HepG2 (cell line): Measurements from ENCODE around the gene PC. TPM values are rescaled to one million over a fixed set of nuclear protein-coding genes. Genes with fewer than 3 reads are reported as not detected.

ENCODE experiments used
- DNMT1 ChIP-seq: sonication (generic); formaldehyde crosslinking; IDR thresholded peaks from 2 replicates; pipeline ENCODE4 v1.5.1; 2020; ENCODE audit warnings: mild to moderate bottlenecking, missing genetic modification reagents
- GATAD2A ChIP-seq: IDR thresholded peaks from 2 replicates; pipeline ENCODE4 v1.6.1; 2016
- HOXD1 ChIP-seq: sonication (generic); formaldehyde crosslinking; IDR thresholded peaks from 2 replicates; pipeline ENCODE4 v1.5.0; 2020; ENCODE audit warnings: missing genetic modification reagents
- NKX3-1 ChIP-seq: sonication (generic); formaldehyde crosslinking; IDR thresholded peaks from 2 replicates; pipeline ENCODE4 v1.5.0; 2020; ENCODE audit warnings: missing genetic modification reagents
- POLR2AphosphoS2 ChIP-seq: IDR thresholded peaks from 2 replicates; pipeline ENCODE4 v1.6.1; 2011; ENCODE audit warnings: low read depth, low read length, improper control_type of control experiment
- PPARG ChIP-seq: conservative IDR thresholded peaks from 2 replicates; pipeline ENCODE4 v1.6.1; 2016; ENCODE audit warnings: missing biosample characterization, missing genetic modification reagents
- SMC3 ChIP-seq: IDR thresholded peaks from 2 replicates; pipeline ENCODE4 v1.6.1; 2011; ENCODE audit warnings: low read length, improper control_type of control experiment
- SP5 ChIP-seq: IDR thresholded peaks from 2 replicates; pipeline ENCODE4 v1.6.1; 2016; ENCODE audit warnings: low read depth, borderline replicate concordance
- SRSF4 ChIP-seq: fragments of 200-400 bp; formaldehyde crosslinking; IDR thresholded peaks from one replicate; pipeline ENCODE4 v1.6.1; 2018; ENCODE audit warnings: mild to moderate bottlenecking, low read depth, low read length, moderate library complexity; ENCODE audit not compliant: poor library complexity, severe bottlenecking
- TBX2 ChIP-seq: sonication (generic); formaldehyde crosslinking; IDR thresholded peaks from 2 replicates; pipeline ENCODE4 v1.5.0; 2020; ENCODE audit warnings: missing genetic modification reagents, mild to moderate bottlenecking, borderline replicate concordance
- ZNF790 ChIP-seq: sonication (generic); formaldehyde crosslinking; IDR thresholded peaks from 2 replicates; pipeline ENCODE4 v1.8.0; 2022; ENCODE audit warnings: missing genetic modification reagents, mild to moderate bottlenecking, borderline replicate concordance
- polyA plus RNA-seq, 8 experiments: library from polyadenylated mRNA; depleted of rRNA in 3 of 8; stranded (reverse) in 7 of 8; unstranded in 1 of 8; fragments of >200 nt; fragmentation: Illumina TruSeq in 4 of 8; extraction: Trizol in 4 of 8; gene quantifications; 2 replicates each; pipeline versions ENCODE4 v1.2.1 to v1.2.3, GENCODE V29; 2011 to 2016; ENCODE audit warnings: low read depth in 4 of 8, missing spikeins in 1 of 8, mixed read lengths in 1 of 8; ENCODE audit not compliant: insufficient read depth in 1 of 8
- total RNA-seq, 5 experiments: library from RNA; depleted of rRNA; stranded (reverse); fragments of >200 nt; fragmentation: Illumina TruSeq; extraction: Trizol; gene quantifications; 2 replicates each; pipeline ENCODE4 v1.2.3, GENCODE V29; 2016; ENCODE audit warnings: low read depth in 1 of 5
- TF ChIP-seq, protein P1 (sequence below): sonication (generic); formaldehyde crosslinking; IDR thresholded peaks from 2 replicates; pipeline ENCODE4 v1.9.0; 2022; ENCODE audit warnings: missing genetic modification reagents, mild to moderate bottlenecking, borderline replicate concordance
- TF ChIP-seq, protein P2 (sequence below): sonication (generic); formaldehyde crosslinking; IDR thresholded peaks from 2 replicates; pipeline ENCODE4 v1.8.0; 2022; ENCODE audit warnings: missing genetic modification reagents, mild to moderate bottlenecking, inconsistent platforms, borderline replicate concordance
- TF ChIP-seq, protein P3 (sequence below): sonication (generic); formaldehyde crosslinking; conservative IDR thresholded peaks from 2 replicates; pipeline ENCODE4 v1.4.0; 2020; ENCODE audit warnings: missing genetic modification reagents
- TF ChIP-seq, protein P4 (sequence below): fragments of 450-650 bp; IDR thresholded peaks from 2 replicates; pipeline ENCODE4 v1.6.1; 2016
- TF ChIP-seq, protein P5 (sequence below): IDR thresholded peaks from 2 replicates; pipeline ENCODE4 v1.6.1; 2016; ENCODE audit warnings: missing compliant biosample characterization, missing genetic modification reagents, borderline replicate concordance
- TF ChIP-seq, protein P6 (sequence below): fragments of 450-650 bp; IDR thresholded peaks from 2 replicates; pipeline ENCODE4 v1.6.1; 2017
- TF ChIP-seq, protein P7 (sequence below): sonication (generic); formaldehyde crosslinking; IDR thresholded peaks from 2 replicates; pipeline ENCODE4 v1.4.0; 2020; ENCODE audit warnings: mild to moderate bottlenecking, missing genetic modification reagents

Gene PC
- total and polyA plus RNA-seq, 2 of the 13 experiments (the other 11 are each of a cell fraction or from before 2014, with no cell fraction given), result 29.0 to 39.0 TPM

DNA sequence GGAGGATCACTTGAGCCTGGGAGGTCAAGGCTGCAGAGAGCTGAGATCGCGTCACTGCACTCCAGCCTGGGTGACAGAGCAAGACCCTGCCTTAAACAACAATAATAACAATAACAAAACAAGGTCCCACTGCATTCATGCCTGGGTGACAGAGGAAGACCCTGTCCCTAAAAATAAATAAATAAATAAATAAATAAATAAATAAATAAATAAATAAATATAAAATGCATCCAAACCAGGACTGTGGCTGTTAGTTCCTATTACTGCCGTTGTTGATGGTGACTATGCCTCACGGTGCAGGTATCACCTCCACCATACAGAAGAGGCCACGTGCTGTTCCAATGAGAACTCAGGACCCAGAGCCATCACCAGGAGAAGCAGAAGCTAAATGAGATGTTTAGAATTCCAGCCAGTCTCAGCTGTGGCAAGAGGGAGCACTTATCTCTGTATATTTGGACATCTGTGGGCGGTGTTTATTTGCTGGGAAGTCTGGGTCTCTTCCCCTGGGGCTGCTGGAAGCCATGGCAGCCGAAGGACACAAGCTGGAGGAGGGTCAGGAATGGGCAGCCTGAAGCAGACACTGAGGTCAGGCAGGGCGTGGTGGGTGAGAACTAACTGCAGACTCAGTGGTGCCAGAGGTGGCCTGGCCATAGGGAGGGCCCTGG is 38.6 kb upstream of the PC start (continued):
- TF ChIP-seq, protein P1, sequence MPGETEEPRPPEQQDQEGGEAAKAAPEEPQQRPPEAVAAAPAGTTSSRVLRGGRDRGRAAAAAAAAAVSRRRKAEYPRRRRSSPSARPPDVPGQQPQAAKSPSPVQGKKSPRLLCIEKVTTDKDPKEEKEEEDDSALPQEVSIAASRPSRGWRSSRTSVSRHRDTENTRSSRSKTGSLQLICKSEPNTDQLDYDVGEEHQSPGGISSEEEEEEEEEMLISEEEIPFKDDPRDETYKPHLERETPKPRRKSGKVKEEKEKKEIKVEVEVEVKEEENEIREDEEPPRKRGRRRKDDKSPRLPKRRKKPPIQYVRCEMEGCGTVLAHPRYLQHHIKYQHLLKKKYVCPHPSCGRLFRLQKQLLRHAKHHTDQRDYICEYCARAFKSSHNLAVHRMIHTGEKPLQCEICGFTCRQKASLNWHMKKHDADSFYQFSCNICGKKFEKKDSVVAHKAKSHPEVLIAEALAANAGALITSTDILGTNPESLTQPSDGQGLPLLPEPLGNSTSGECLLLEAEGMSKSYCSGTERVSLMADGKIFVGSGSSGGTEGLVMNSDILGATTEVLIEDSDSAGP (CRISPR knock-in tag), result no peak
- TF ChIP-seq TBX2, result no peak; the same call in 1 of the 2 replicates
- TF ChIP-seq SP5 (CRISPR knock-in tag), result peak; percentile 76
- peak; percentile 45; the same call in 1 of the 2 replicates for TF ChIP-seq GATAD2A (CRISPR knock-in tag)
- TF ChIP-seq, protein P2, sequence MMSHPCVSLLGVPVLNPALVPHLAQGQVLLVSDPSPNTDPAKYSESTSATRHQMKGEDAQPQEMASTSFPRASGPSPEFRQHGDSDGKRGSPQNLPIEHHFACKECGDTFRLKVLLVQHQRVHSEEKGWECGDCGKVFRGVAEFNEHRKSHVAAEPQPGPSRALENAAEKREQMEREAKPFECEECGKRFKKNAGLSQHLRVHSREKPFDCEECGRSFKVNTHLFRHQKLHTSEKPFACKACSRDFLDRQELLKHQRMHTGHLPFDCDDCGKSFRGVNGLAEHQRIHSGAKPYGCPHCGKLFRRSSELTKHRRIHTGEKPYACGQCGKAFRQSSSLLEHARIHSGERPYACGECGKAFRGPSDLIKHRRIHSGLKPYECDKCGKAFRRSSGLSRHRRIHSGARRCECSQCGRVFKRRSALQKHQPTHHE, result no peak
- TF ChIP-seq PPARG (CRISPR knock-in tag), result 0 out of 2 replicates have a peak, but pooled peaks have one; percentile 22
- no peak for TF ChIP-seq DNMT1 (CRISPR knock-in tag)
- TF ChIP-seq, protein P3, sequence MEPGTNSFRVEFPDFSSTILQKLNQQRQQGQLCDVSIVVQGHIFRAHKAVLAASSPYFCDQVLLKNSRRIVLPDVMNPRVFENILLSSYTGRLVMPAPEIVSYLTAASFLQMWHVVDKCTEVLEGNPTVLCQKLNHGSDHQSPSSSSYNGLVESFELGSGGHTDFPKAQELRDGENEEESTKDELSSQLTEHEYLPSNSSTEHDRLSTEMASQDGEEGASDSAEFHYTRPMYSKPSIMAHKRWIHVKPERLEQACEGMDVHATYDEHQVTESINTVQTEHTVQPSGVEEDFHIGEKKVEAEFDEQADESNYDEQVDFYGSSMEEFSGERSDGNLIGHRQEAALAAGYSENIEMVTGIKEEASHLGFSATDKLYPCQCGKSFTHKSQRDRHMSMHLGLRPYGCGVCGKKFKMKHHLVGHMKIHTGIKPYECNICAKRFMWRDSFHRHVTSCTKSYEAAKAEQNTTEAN (CRISPR knock-in tag), result no peak
- TF ChIP-seq, protein P4, sequence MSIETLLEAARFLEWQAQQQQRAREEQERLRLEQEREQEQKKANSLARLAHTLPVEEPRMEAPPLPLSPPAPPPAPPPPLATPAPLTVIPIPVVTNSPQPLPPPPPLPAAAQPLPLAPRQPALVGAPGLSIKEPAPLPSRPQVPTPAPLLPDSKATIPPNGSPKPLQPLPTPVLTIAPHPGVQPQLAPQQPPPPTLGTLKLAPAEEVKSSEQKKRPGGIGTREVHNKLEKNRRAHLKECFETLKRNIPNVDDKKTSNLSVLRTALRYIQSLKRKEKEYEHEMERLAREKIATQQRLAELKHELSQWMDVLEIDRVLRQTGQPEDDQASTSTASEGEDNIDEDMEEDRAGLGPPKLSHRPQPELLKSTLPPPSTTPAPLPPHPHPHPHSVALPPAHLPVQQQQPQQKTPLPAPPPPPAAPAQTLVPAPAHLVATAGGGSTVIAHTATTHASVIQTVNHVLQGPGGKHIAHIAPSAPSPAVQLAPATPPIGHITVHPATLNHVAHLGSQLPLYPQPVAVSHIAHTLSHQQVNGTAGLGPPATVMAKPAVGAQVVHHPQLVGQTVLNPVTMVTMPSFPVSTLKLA, result no peak
- TF ChIP-seq, protein P5, sequence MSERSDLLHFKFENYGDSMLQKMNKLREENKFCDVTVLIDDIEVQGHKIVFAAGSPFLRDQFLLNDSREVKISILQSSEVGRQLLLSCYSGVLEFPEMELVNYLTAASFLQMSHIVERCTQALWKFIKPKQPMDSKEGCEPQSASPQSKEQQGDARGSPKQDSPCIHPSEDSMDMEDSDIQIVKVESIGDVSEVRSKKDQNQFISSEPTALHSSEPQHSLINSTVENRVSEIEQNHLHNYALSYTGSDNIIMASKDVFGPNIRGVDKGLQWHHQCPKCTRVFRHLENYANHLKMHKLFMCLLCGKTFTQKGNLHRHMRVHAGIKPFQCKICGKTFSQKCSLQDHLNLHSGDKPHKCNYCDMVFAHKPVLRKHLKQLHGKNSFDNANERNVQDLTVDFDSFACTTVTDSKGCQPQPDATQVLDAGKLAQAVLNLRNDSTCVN (CRISPR knock-in tag), result no peak
- TF ChIP-seq, protein P6, sequence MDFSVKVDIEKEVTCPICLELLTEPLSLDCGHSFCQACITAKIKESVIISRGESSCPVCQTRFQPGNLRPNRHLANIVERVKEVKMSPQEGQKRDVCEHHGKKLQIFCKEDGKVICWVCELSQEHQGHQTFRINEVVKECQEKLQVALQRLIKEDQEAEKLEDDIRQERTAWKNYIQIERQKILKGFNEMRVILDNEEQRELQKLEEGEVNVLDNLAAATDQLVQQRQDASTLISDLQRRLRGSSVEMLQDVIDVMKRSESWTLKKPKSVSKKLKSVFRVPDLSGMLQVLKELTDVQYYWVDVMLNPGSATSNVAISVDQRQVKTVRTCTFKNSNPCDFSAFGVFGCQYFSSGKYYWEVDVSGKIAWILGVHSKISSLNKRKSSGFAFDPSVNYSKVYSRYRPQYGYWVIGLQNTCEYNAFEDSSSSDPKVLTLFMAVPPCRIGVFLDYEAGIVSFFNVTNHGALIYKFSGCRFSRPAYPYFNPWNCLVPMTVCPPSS, result no peak
- no peak for TF ChIP-seq SRSF4
- TF ChIP-seq, protein P7, sequence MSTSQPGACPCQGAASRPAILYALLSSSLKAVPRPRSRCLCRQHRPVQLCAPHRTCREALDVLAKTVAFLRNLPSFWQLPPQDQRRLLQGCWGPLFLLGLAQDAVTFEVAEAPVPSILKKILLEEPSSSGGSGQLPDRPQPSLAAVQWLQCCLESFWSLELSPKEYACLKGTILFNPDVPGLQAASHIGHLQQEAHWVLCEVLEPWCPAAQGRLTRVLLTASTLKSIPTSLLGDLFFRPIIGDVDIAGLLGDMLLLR (CRISPR knock-in tag), result no peak
- no peak for TF ChIP-seq NKX3-1 (CRISPR knock-in tag)
- TF ChIP-seq SMC3, result no peak
- no peak; the same call in 1 of the 2 replicates for TF ChIP-seq HOXD1 (CRISPR knock-in tag)
- no peak for TF ChIP-seq POLR2AphosphoS2
- no peak for TF ChIP-seq ZNF790
